ENCODE results near the gene GSG1L.

Gene GSG1L

DNA sequence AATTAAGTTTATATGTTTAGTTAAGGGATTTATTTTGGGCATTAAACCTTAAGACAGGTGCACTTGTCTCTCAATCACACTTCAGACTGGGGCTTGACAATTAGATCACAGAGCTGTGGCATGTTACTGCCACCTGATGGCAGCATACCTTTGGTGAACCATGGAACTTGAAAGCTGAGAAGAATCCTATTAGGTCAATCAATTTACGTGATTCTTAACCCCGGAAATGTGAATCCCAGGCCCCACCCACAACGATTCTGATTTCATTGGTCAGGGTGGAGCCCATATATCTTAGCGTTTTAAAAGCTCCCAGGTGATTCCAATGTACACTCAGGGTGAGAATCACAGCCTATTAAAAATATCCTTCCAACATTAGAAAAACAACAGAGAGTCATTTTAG is 91.0 kb downstream of the GSG1L start:
- TF ChIP-seq ZBTB7A (IDR thresholded peaks at IDR 0.05; ENCODE audit: low read depth) (no peak), RAD21 (IDR thresholded peaks at IDR 0.05; ENCODE audit: low read depth) (peak; percentile 84)

DNA sequence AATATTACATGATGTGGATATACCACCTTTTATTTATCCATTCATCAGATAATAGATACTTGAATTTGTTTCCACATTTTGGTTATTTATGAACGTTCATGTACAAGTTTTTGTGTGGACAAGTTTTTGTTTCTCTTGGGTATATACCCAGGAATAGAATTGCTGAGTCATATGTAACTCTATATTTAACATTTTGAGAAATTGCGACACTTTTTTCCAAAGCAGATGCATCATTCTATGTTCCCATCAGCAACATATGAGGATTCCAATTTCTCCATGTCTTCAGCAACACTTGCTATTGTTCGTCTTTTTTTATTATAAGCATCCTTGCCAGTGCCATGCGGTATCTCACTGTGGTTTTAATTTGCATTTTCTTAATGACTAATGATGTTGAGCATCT is 93.9 kb downstream of the GSG1L start:
- no peak for TF ChIP-seq CREB1 (IDR thresholded peaks at IDR 0.05; ENCODE audit: low read depth)
- TF ChIP-seq YY1 (IDR thresholded peaks at IDR 0.05; ENCODE audit: low read depth) = no peak
- TF ChIP-seq TCF12 (IDR thresholded peaks at IDR 0.05; ENCODE audit: low read depth) = no peak
- TF ChIP-seq, protein P1, sequence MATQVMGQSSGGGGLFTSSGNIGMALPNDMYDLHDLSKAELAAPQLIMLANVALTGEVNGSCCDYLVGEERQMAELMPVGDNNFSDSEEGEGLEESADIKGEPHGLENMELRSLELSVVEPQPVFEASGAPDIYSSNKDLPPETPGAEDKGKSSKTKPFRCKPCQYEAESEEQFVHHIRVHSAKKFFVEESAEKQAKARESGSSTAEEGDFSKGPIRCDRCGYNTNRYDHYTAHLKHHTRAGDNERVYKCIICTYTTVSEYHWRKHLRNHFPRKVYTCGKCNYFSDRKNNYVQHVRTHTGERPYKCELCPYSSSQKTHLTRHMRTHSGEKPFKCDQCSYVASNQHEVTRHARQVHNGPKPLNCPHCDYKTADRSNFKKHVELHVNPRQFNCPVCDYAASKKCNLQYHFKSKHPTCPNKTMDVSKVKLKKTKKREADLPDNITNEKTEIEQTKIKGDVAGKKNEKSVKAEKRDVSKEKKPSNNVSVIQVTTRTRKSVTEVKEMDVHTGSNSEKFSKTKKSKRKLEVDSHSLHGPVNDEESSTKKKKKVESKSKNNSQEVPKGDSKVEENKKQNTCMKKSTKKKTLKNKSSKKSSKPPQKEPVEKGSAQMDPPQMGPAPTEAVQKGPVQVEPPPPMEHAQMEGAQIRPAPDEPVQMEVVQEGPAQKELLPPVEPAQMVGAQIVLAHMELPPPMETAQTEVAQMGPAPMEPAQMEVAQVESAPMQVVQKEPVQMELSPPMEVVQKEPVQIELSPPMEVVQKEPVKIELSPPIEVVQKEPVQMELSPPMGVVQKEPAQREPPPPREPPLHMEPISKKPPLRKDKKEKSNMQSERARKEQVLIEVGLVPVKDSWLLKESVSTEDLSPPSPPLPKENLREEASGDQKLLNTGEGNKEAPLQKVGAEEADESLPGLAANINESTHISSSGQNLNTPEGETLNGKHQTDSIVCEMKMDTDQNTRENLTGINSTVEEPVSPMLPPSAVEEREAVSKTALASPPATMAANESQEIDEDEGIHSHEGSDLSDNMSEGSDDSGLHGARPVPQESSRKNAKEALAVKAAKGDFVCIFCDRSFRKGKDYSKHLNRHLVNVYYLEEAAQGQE (IDR thresholded peaks at IDR 0.05; ENCODE audit: low read depth) = no peak
- no peak for TF ChIP-seq EP300 (IDR thresholded peaks at IDR 0.05; ENCODE audit: borderline replicate concordance)
- no peak for TF ChIP-seq TEAD4 (IDR thresholded peaks at IDR 0.05)
- no peak for TF ChIP-seq ZBTB7A (IDR thresholded peaks at IDR 0.05; ENCODE audit: low read depth)

DNA sequence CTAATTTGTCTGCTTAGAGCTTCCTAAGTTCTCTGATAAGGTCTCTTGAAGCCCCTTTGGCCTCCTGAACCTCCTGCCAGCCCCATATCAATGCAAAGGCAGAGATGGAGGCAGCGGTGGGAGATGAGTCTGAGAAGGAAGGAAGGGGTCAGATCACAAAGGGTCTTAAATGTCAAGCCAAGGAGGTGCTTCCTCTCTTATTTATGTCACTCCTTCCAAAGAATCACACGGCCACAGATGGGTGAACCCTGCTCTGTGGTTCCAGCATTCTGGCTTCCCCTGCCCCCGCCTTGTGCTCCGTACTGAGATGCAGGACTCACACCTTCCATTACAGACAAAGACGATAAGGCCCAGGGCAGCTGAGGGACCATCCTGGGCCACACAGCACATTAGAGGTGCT is 96.3 kb downstream of the GSG1L start:
- no peak for TF ChIP-seq RAD21 (IDR thresholded peaks at IDR 0.05; ENCODE audit: low read depth)
- TF ChIP-seq, protein P1 (IDR thresholded peaks at IDR 0.05; ENCODE audit: low read depth) = no peak
- TF ChIP-seq EP300 (IDR thresholded peaks at IDR 0.05; ENCODE audit: borderline replicate concordance) = no peak
- TF ChIP-seq, protein P2, sequence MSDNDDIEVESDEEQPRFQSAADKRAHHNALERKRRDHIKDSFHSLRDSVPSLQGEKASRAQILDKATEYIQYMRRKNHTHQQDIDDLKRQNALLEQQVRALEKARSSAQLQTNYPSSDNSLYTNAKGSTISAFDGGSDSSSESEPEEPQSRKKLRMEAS (IDR thresholded peaks at IDR 0.05) = no peak
- no peak for TF ChIP-seq TEAD4 (IDR thresholded peaks at IDR 0.05)
- no peak for TF ChIP-seq CEBPB (IDR thresholded peaks at IDR 0.05)
- TF ChIP-seq FOXM1 (IDR thresholded peaks at IDR 0.05; ENCODE audit: borderline replicate concordance, low read depth) = no peak
- no peak for TF ChIP-seq YY1 (IDR thresholded peaks at IDR 0.05; ENCODE audit: low read depth)
- no peak for TF ChIP-seq CREB1 (IDR thresholded peaks at IDR 0.05; ENCODE audit: low read depth)
- TF ChIP-seq, protein P3, sequence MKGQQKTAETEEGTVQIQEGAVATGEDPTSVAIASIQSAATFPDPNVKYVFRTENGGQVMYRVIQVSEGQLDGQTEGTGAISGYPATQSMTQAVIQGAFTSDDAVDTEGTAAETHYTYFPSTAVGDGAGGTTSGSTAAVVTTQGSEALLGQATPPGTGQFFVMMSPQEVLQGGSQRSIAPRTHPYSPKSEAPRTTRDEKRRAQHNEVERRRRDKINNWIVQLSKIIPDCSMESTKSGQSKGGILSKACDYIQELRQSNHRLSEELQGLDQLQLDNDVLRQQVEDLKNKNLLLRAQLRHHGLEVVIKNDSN (IDR thresholded peaks at IDR 0.05) = no peak
- no peak for TF ChIP-seq TCF12 (IDR thresholded peaks at IDR 0.05; ENCODE audit: low read depth)

DNA sequence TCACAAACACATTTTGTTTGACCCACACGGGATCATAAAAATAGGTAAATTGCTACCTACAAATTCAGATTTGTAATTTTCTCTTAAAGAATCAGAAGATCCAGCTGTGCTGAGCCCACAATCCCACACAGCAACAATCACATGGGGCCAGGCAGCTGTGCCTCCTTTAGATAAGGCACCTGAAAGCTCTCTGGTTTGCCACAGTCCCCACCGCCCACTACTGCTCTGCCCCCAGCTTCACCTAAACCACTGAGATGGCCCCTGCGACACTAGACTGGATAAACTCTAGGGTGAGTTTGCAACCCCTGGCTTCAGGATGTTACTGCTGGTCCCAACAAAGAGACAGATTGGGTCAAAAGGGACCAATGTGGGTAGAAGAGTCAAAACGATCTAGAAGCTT is 96.8 kb downstream of the GSG1L start:
- no peak for TF ChIP-seq EP300 (IDR thresholded peaks at IDR 0.05; ENCODE audit: borderline replicate concordance)
- TF ChIP-seq, protein P1 (IDR thresholded peaks at IDR 0.05; ENCODE audit: low read depth) = no peak
- no peak for TF ChIP-seq YY1 (IDR thresholded peaks at IDR 0.05; ENCODE audit: low read depth)
- TF ChIP-seq, protein P2 (IDR thresholded peaks at IDR 0.05) = no peak
- no peak for TF ChIP-seq EGR1 (IDR thresholded peaks at IDR 0.05)
- TF ChIP-seq TAF1 (IDR thresholded peaks at IDR 0.05; ENCODE audit: low read depth) = no peak
- no peak for TF ChIP-seq CREB1 (IDR thresholded peaks at IDR 0.05; ENCODE audit: low read depth)
- TF ChIP-seq TEAD4 (IDR thresholded peaks at IDR 0.05) = no peak
- TF ChIP-seq FOXM1 (IDR thresholded peaks at IDR 0.05; ENCODE audit: borderline replicate concordance, low read depth) = no peak
- no peak for TF ChIP-seq NFIC (IDR thresholded peaks at IDR 0.05)
- no peak for TF ChIP-seq TCF12 (IDR thresholded peaks at IDR 0.05; ENCODE audit: low read depth)
- TF ChIP-seq ZBTB7A (IDR thresholded peaks at IDR 0.05; ENCODE audit: low read depth) = no peak
- no peak for TF ChIP-seq CEBPB (IDR thresholded peaks at IDR 0.05)

DNA sequence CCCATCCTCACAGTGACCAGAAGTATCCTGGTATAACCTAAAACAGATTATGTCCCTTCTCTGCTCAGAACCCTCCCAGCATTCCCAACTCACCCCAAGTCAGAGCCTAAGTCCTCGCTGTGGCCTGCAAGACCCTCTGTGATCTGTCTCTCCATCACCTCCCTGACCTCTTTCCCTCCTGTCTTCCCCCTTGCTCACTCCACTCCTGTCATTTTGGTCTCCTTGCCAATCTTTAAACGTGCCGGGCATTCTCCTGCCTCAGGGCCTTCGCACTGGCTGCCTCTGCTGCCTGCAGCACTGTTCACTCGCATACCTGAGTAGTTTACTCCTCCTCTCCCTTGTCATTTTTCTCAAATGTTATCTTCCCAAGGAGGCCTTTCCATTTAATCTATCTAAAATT is 97.7 kb downstream of the GSG1L start:
- TF ChIP-seq CREB1 (IDR thresholded peaks at IDR 0.05; ENCODE audit: low read depth) (no peak), TCF12 (IDR thresholded peaks at IDR 0.05; ENCODE audit: low read depth) (no peak), CEBPB (IDR thresholded peaks at IDR 0.05) (no peak), YY1 (IDR thresholded peaks at IDR 0.05; ENCODE audit: low read depth) (no peak), EGR1 (IDR thresholded peaks at IDR 0.05) (no peak), FOXM1 (IDR thresholded peaks at IDR 0.05; ENCODE audit: borderline replicate concordance, low read depth) (no peak), RAD21 (IDR thresholded peaks at IDR 0.05; ENCODE audit: low read depth) (no peak), EP300 (IDR thresholded peaks at IDR 0.05; ENCODE audit: borderline replicate concordance) (no peak)
- TF ChIP-seq, protein P1 (IDR thresholded peaks at IDR 0.05; ENCODE audit: low read depth) = no peak
